IPS-18c (cell line): ENCODE measurements around the gene GNA15.

Source experiments
- H3K4me3 ChIP-seq: 2 replicates; pipeline ENCODE4 v1.7.0; 2013; ENCODE audit warnings: low read depth, mild to moderate bottlenecking, low read length, moderate library complexity; ENCODE audit not compliant: insufficient read depth
- H3K9me3 ChIP-seq: one replicate; pipeline ENCODE4 v1.6.1; 2013; ENCODE audit warnings: mild to moderate bottlenecking, low read length, moderate library complexity; ENCODE audit not compliant: control insufficient read depth, insufficient read depth

GNA15 gene

DNA sequence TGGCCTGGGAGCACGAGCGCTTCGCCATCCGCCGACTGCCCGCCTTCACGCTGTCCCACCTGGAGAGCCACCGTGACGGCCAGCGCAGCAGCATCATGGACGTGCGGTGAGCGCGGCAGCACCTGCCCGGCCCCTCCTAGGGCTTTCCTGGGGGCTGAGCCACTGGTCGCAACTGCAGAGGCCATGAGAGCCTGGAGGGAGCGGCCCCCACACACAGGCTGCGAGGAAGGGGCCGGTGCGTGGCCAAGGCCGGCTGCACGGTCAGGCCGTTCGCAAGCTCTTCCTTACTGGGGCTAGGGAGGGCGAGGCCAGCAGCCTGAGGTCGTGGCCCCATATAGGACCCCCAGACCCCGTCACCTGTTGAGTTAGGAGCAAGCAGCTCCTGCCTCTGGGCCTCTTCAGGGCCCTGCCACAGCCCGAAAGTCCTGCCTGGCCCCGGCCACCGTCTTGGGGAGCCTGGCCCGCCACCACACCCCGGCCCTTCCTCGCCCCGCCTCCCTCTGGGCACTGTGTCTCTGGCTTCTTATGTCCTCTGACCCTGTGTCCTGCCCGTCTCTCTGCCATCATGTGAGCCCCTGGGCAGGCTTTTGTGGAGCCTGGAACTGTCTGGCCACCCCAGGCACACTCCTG lies 68.9 kb downstream of the GNA15 start:
- Histone ChIP-seq H3K4me3 (no peak overlapping the region), H3K9me3 (no peaks in the 10 kb centered on the region)

DNA sequence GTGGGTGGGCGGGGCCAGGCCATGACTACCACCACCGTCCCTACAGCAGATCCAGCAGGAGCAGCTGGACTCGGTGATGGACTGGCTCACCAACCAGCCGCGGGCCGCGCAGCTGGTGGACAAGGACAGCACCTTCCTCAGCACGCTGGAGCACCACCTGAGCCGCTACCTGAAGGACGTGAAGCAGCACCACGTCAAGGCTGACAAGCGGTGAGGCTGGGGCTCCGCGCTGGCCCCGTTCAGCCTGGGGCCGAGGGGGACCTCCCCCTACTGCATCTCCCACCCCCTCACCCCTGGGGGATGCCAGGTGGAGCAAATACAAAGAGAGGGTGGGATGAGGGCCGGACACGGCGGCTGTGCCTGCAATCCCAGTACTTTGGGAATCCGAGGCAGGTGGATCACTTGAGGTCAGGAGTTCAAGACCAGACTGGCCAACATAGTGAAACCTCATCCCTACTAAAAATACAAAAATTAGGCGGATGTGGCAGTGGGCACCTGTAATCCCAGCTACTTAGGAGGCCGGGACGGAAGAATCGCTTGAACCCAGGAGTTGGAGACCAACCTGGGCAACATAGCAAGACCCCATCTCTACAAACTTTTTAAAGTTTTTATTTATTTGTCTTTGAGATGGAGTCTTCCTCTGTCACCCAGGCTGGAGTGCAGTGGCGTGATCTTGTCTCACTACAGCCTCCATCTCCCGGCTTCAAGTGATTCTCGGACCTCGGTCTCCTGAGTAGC lies 70.6 kb downstream of the GNA15 start:
- Histone ChIP-seq H3K9me3 (peaks cover 2% of the 10 kb centered on the region), H3K4me3 (no peak overlapping the region)

DNA sequence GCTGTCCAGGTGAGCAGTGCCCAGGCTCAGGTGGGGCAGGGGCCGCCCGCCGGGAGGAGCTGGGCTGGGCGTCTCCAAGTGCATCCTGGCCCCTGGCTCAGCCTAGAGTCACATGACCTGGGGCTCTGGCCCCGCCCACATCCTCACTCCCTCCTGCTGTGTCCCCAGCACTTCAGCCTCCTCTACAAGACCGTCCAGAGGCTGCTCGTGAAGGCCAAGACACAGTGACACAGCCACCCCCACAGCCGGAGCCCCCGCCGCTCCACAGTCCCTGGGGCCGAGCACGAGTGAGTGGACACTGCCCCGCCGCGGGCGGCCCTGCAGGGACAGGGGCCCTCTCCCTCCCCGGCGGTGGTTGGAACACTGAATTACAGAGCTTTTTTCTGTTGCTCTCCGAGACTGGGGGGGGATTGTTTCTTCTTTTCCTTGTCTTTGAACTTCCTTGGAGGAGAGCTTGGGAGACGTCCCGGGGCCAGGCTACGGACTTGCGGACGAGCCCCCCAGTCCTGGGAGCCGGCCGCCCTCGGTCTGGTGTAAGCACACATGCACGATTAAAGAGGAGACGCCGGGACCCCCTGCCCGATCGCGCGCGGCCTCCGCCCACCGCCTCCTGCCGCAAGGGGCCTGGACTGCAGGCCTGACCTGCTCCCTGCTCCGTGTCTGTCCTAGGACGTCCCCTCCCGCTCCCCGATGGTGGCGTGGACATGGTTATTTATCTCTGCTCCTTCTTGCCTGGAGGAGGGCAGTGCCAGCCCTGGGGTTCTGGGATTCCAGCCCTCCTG lies 71.8 kb downstream of the GNA15 start:
- Histone ChIP-seq H3K4me3 (no peak overlapping the region), H3K9me3 (peaks cover 2% of the 10 kb centered on the region)

DNA sequence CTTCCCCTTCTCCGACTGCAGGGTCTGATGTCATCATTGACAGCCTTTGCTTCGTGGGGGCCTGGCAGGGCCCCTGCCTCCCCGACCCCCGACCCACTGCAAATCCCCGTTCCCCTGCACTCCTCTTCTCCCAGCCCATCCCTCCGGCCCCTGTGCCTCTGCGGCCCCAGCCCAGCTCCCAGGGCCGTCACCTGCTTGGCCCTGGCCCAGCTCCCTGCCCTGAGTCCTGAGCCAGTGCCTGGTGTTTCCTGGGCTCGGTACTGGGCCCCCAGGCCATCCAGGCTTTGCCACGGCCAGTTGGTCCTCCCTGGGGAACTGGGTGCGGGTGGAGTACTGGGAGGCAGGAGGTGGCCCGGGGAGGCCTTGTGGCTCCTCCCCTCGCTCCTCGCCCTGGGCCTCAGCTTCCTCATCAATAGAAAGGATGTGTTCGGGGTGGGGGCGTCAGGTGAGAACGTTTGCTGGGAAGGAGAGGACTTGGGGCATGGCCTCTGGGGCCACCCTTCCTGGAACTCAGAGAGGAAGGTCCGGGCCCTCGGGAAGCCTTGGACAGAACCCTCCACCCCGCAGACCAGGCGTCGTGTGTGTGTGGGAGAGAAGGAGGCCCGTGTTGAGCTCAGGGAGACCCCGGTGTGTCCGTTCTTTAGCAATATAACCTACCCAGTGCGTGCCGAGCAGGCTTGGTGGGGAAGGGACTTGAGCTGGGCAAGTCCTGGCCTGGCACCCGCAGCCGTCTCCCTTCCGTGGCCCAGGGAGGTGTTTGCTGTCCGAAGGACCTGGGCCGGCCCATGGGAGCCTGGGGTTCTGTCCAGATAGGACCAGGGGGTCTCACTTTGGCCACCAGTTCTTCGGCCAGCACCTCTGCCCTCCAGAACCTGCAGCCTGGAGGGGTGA lies 72.7 kb downstream of the GNA15 start:
- peaks cover 2% of the 10 kb centered on the region for H3K9me3 ChIP-seq
- H3K4me3 ChIP-seq: no peak overlapping the region

DNA sequence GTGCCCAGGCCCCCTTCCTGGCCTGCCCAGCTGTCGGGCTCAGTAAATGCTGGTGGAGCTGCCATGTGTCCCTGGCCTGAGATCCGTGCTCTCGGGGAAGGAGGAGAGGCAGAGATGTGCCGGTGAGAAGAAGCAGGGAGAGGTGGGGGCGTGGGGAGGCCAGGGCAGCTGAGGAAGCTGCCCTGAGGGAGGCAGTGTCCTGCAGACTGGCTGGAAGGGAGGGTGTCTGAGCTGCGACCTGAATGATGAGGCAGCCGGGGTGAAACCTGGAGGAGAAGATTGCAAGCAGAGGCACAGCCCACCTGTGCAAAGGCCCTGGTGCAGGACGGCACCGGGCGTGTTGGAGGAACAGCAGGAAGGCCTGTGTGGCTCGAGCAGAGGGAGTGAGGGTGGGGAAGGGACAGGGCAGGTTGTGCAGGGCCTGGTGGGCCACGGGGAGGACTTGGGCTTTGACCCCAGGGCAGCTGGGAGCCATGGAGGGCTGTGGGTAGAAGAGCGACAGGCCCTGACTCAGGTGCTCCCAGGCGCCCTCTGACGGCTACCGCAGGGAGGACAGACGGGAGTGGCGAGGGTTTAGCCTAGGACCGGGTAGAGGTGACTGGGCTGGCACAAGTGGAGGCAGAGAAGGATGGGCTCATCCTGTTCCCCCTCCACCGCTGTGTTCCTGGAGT lies 74.6 kb downstream of the GNA15 start:
- no peak overlapping the region for H3K4me3 ChIP-seq

DNA sequence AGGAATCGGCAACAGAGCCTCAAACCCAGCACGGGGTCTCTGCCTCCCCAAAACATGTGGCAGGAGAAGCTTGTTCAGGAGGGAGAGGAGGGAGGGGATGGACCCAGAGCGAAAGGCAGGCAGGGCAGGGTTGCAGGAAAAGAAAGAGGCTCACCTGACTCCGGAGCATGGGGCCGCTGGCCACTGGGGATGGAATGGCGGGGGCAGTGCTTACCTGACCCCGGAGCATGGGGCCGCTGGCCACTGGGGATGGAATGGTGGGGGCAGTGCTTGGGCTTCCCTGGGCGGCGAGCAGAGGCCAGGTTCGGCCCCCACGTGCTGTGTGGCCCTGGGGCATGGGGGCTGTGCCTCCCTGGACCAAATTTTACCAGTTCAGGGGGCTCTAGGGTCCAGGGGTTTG lies 75.4 kb downstream of the GNA15 start:
- Histone ChIP-seq H3K9me3 (peaks cover 2% of the 10 kb centered on the region), H3K4me3 (no peak overlapping the region)

More for the DNA sequence above, 74.6 kb downstream of the GNA15 start:
- H3K9me3 ChIP-seq: peaks cover 2% of the 10 kb centered on the region

DNA sequence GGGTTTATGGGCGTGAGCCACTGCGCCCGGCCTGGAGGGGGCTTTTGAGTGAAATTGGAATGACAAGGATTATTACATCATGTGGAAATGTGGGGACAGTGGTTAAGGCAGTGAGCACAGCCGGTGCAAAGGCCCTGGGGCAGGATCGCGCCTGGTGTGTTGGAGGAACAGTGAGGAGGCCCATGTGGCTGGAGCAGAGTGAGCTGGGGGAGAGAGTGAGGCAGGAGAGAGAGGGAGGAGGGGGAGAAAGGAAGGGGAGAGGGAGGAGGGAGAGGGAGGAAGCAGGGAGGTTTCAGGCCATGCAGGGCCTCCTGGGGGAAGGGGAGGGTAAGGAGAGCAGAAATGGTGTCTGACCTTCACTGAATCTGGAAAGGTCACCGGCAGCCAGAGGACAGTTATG lies 77.3 kb downstream of the GNA15 start:
- H3K4me3 ChIP-seq: no peak overlapping the region

More for the DNA sequence above, 77.3 kb downstream of the GNA15 start:
- H3K9me3 ChIP-seq: peaks cover 2% of the 10 kb centered on the region
